Spleen (tissue), 11 donors: ENCODE results near the gene TNN. TPM values are rescaled to one million over a fixed set of nuclear protein-coding genes. Genes with fewer than 3 reads are reported as not detected.

Experiments
- DNase-seq: peaks from one replicate; pipeline ENCODE4 v3.0.0-alpha.2; 2020
- H3K27ac ChIP-seq, 8 donors: fragments of 200-600 bp; sonication (generic) in 7 of 8; 1 replicate in 4 of 8; 2 replicates in 4 of 8; pipeline versions ENCODE4 v1.5.0 to v1.8.0; 2016 to 2021; ENCODE audit warnings: inconsistent platforms in 4 of 8, mild to moderate bottlenecking in 4 of 8, moderate library complexity in 1 of 8
- H3K27me3 ChIP-seq, 7 donors: fragments of 200-600 bp; sonication (generic) in 6 of 7; replicated peaks in 1 of 7; 1 replicate in 4 of 7; 2 replicates in 3 of 7; pipeline versions ENCODE4 v1.5.0 to v1.8.0; 2016 to 2021; ENCODE audit warnings: inconsistent platforms in 3 of 7, mild to moderate bottlenecking in 1 of 7
- H3K36me3 ChIP-seq, 6 donors: fragments of 200-600 bp; sonication (generic) in 5 of 6; 1 replicate in 4 of 6; 2 replicates in 2 of 6; pipeline versions ENCODE4 v1.5.0 to v1.8.0; 2016 to 2021; ENCODE audit warnings: inconsistent platforms in 2 of 6
- H3K4me1 ChIP-seq, 6 donors: fragments of 200-600 bp; sonication (generic) in 5 of 6; 1 replicate in 3 of 6; 2 replicates in 3 of 6; pipeline versions ENCODE4 v1.5.0 to v1.8.0; 2016 to 2021; ENCODE audit warnings: inconsistent platforms in 3 of 6
- H3K4me3 ChIP-seq, 8 donors: fragments of 200-600 bp; sonication (generic) in 7 of 8; 1 replicate in 4 of 8; 2 replicates in 4 of 8; pipeline versions ENCODE4 v1.5.0 to v1.8.0; 2016 to 2021; ENCODE audit warnings: inconsistent platforms in 4 of 8, mild to moderate bottlenecking in 4 of 8, moderate library complexity in 2 of 8
- H3K9me3 ChIP-seq, 8 donors: fragments of 200-600 bp; sonication (generic) in 7 of 8; 1 replicate in 4 of 8; 2 replicates in 4 of 8; pipeline versions ENCODE4 v1.5.0 to v1.8.0; 2016 to 2021; ENCODE audit warnings: inconsistent platforms in 4 of 8
- CTCF ChIP-seq, 11 experiments: fragments of 200-600 bp in 7 of 11; fragments of 450-650 bp in 4 of 11; sonication (generic) in 4 of 11; IDR thresholded peaks in 8 of 11; conservative IDR thresholded peaks in 3 of 11; 1 replicate in 7 of 11; 2 replicates in 4 of 11; pipeline versions ENCODE4 v1.4.0 to v1.8.0; 2016 to 2021; ENCODE audit warnings: antibody characterized with exemption in 11 of 11, inconsistent platforms in 4 of 11, mild to moderate bottlenecking in 1 of 11
- POLR2A ChIP-seq, 3 donors: fragments of 450-650 bp; IDR thresholded peaks; one replicate each; pipeline ENCODE4 v1.5.1; 2017; ENCODE audit warnings: antibody characterized with exemption in 3 of 3, mild to moderate bottlenecking in 1 of 3
- POLR2AphosphoS5 ChIP-seq, 3 donors: sonication (generic); formaldehyde crosslinking; IDR thresholded peaks; one replicate each; pipeline ENCODE4 v1.5.1; 2017; ENCODE audit warnings: antibody characterized with exemption in 3 of 3
- WGBS, 5 donors: extraction: QIAGEN DNeasy Blood & Tissue Kit in 3 of 5; methylation state at CpG; one replicate each; pipeline versions ENCODE4 v1.1.5 to v1.1.7; 2013 to 2018; 5-methylcytosine and 5-hydroxymethylcytosine counted together
- intact Hi-C: fragments of 100-400 bp; cut with DNase I; formaldehyde crosslinking; loops from one replicate; pipeline ENCODE4 v1.15.0; 2023; ENCODE audit warnings: low total_unique reads
- polyA plus RNA-seq, 3 donors: library from polyadenylated mRNA; stranded (reverse); fragments of 200-250 nt; gene quantifications; one replicate each; pipeline ENCODE4 v1.2.1, GENCODE V29; 2013
- total RNA-seq, 7 donors: library from RNA; depleted of rRNA in 3 of 7; stranded (reverse); fragments of >200 nt in 3 of 7; fragmentation: NEBNext Ultra II Directional in 4 of 7; extraction: Animal tissue kit (Norgen Biotek cat#: 25700) in 4 of 7; gene quantifications; one replicate each; pipeline versions ENCODE4 v1.1.0 to v1.2.1, GENCODE V29; 2016 to 2021
- donor health status: healthy with polysubstance abuse.
- donor health status: DM: no; HTN: no; CAD: no; lungs with moderate emphysema.
- donor health status: DM: no; HTN: no; CAD: no.
- donor health status: Bipolar disorder and iron deficiency.
- donor health status: healthy.
- donor health status: DM: no; HTN: no; CAD: no.
- donor health status: DM: yes; HTN: yes; CAD: no.

Gene TNN
- total and polyA plus RNA-seq, 10 donors, result 0.03 to 1.3 (median 0.37) TPM

- Histone ChIP-seq H3K27me3 (no peaks in the 10 kb centered on the region), H3K27ac (peak within 1 kb of the TSS; percentile 81 to 95 (median 89)), H3K9me3 (no peaks in the 10 kb centered on the region), H3K4me3 (peak within 1 kb of the TSS; percentile 55 to 81 (median 70)), H3K36me3 (peaks cover 0 to 8% (median 0%) of the 10 kb centered on the region in 6 donors), H3K4me1 (peaks cover 30 to 89% (median 75%) of the 10 kb centered on the region in 6 donors)
- TF ChIP-seq CTCF (IDR thresholded peaks at IDR 0.05 in 8 of 11, conservative IDR thresholded peaks at IDR 0.05 in 3 of 11) (peak in 5 of 11 experiments; percentile 14 to 29 (median 26)), POLR2AphosphoS5 (IDR thresholded peaks at IDR 0.05) (peak; percentile 77 to 82 (median 81)), POLR2A (IDR thresholded peaks at IDR 0.05) (peak in 1 of 3 donors; percentile 28)
- WGBS, 5 donors, result 8 to 14% (median 11%) methylated on average over 54 to 62 of the region's 62 CpGs
- peak; percentile 92 for DNase-seq
- intact Hi-C loops, result no loop called here
Measured at GRCh38 chr1:175192630-175193526, 125.2 kb downstream of the TNN start, which contains the start of gene KIAA0040. Gene KIAA0040 (minus strand): TSS chr1:175192776. CDS start chr1:175161013, 31,763 bp downstream.

GRCh38 chr1:175193527-175193910 lies 125.9 kb downstream of the TNN start:
- Histone ChIP-seq H3K4me3 (peak overlapping the region in 3 of 8 donors; percentile 65 to 81 (median 68)), H3K27ac (peak overlapping the region; percentile 81 to 95 (median 89)), H3K27me3 (no peaks in the 10 kb centered on the region), H3K36me3 (peaks cover 0 to 2% (median 0%) of the 10 kb centered on the region in 6 donors), H3K9me3 (no peaks in the 10 kb centered on the region), H3K4me1 (peaks cover 25 to 88% (median 73%) of the 10 kb centered on the region in 6 donors)
- WGBS, 5 donors, result 76 to 84% (median 79%) methylated on average over 4 of the region's 4 CpGs
- intact Hi-C loops, result no loop called here
- DNase-seq, result no peak
- no peak for TF ChIP-seq CTCF (IDR thresholded peaks at IDR 0.05 in 8 of 11, conservative IDR thresholded peaks at IDR 0.05 in 3 of 11)
- TF ChIP-seq POLR2AphosphoS5 (IDR thresholded peaks at IDR 0.05), result no peak
- no peak for TF ChIP-seq POLR2A (IDR thresholded peaks at IDR 0.05)

- no peak overlapping the region for H3K4me3 ChIP-seq
- no peak for TF ChIP-seq CTCF (IDR thresholded peaks at IDR 0.05 in 8 of 11, conservative IDR thresholded peaks at IDR 0.05 in 3 of 11)
- no peak for TF ChIP-seq POLR2AphosphoS5 (IDR thresholded peaks at IDR 0.05)
- TF ChIP-seq POLR2A (IDR thresholded peaks at IDR 0.05), result no peak
- 0 to 3% (median 0%) methylated on average over 1 of the region's 1 CpG for WGBS, 5 donors
- no peaks in the 10 kb centered on the region for H3K27me3 ChIP-seq
- peak overlapping the region in 4 of 8 donors; percentile 89 to 95 (median 90) for H3K27ac ChIP-seq
- H3K36me3 ChIP-seq, result no peaks in the 10 kb centered on the region
- H3K4me1 ChIP-seq, result peaks cover 12 to 72% (median 56%) of the 10 kb centered on the region in 6 donors
- intact Hi-C loops, result no loop called here
- no peak for DNase-seq
- no peaks in the 10 kb centered on the region for H3K9me3 ChIP-seq
Measured at GRCh38 chr1:175195281-175195680, 127.6 kb downstream of the TNN start.

GRCh38 chr1:175195798-175196197 lies 128.2 kb downstream of the TNN start:
- Histone ChIP-seq H3K27me3 (no peaks in the 10 kb centered on the region), H3K9me3 (no peaks in the 10 kb centered on the region), H3K27ac (peak overlapping the region in 4 of 8 donors; percentile 23 to 95 (median 90)), H3K36me3 (no peaks in the 10 kb centered on the region), H3K4me1 (peaks cover 7 to 72% (median 53%) of the 10 kb centered on the region in 6 donors), H3K4me3 (no peak overlapping the region)
- intact Hi-C loops, result no loop called here
- no peak for DNase-seq
- no peak for TF ChIP-seq POLR2AphosphoS5 (IDR thresholded peaks at IDR 0.05)
- TF ChIP-seq POLR2A (IDR thresholded peaks at IDR 0.05), result no peak
- no peak for TF ChIP-seq CTCF (IDR thresholded peaks at IDR 0.05 in 8 of 11, conservative IDR thresholded peaks at IDR 0.05 in 3 of 11)
- WGBS, 5 donors, result 52 to 65% (median 56%) methylated on average over 3 of the region's 3 CpGs
